ENCODE measurements around the gene FOXN3.

- TF ChIP-seq YY1 (IDR thresholded peaks at IDR 0.05; ENCODE audit: insufficient read depth, insufficient read length) = no peak
- TF ChIP-seq SUZ12 (IDR thresholded peaks at IDR 0.05; ENCODE audit: extremely low read depth, insufficient read depth, insufficient read length) = no peak
- TF ChIP-seq ZNF274 (IDR thresholded peaks at IDR 0.05; ENCODE audit: low read depth, low read length) = no peak
These were observed 272.4 kb downstream of the FOXN3 start for GRCh38 chr14:89144642-89145041.

Measured in NT2/D1 (cell line).